H1 (cell line): ENCODE results near the gene DCDC2C. TPM values are rescaled to one million over a fixed set of nuclear protein-coding genes. Genes with fewer than 3 reads are reported as not detected.

Experiments
- CTCF ChIA-PET: fragments of 300-600 bp; sonication (Branson Sonifier 250); formaldehyde crosslinking; loops from one replicate; lab custom pipeline; 2021; ENCODE audit not compliant: partially characterized antibody; lab: Charles Lee
- POLR2A ChIA-PET: fragments of 300-600 bp; sonication (Branson Sonifier 250); formaldehyde crosslinking; loops from one replicate; lab custom pipeline; 2021; ENCODE audit warnings: inconsistent platforms; ENCODE audit not compliant: partially characterized antibody; lab: Charles Lee
- DNase-seq, 2 experiments: peaks; one replicate each; pipeline versions ENCODE4 v3.0.0 to v3.0.0-alpha.2; 2010 to 2022; ENCODE audit warnings: low spot score in 2 of 2, low read depth in 1 of 2, mixed read lengths in 1 of 2
- FAIRE-seq: peaks from 2 replicates; lab custom pipeline; 2011; peaks lifted over from hg19 to GRCh38; lab: Jason Lieb, UNC
- H2AFZ ChIP-seq: 2 replicates; pipeline ENCODE4 v1.8.1; 2012; ENCODE audit warnings: low read length, inconsistent platforms
- H2AK5ac ChIP-seq: 2 replicates; pipeline ENCODE4 v1.6.1; 2013; ENCODE audit warnings: low read depth, low read length
- H2BK120ac ChIP-seq: replicated peaks from 2 replicates; pipeline ENCODE3; 2013; ENCODE audit warnings: low read depth, low read length, inconsistent platforms
- H2BK12ac ChIP-seq: 2 replicates; pipeline ENCODE4 v1.6.1; 2013; ENCODE audit warnings: low read depth, low read length
- H2BK15ac ChIP-seq: 2 replicates; pipeline ENCODE4 v1.6.1; 2013; ENCODE audit warnings: low read length
- H2BK20ac ChIP-seq: 2 replicates; pipeline ENCODE4 v1.6.1; 2013; ENCODE audit warnings: low read length
- H2BK5ac ChIP-seq: 2 replicates; pipeline ENCODE4 v1.6.1; 2013; ENCODE audit warnings: low read depth, low read length
- H3K14ac ChIP-seq: 2 replicates; pipeline ENCODE4 v1.6.1; 2013; ENCODE audit warnings: inconsistent platforms; ENCODE audit not compliant: insufficient read length
- H3K18ac ChIP-seq: 2 replicates; pipeline ENCODE4 v1.6.1; 2013; ENCODE audit warnings: low read length; ENCODE audit errors: extremely low read depth
- H3K23ac ChIP-seq: 2 replicates; pipeline ENCODE4 v1.6.1; 2013; ENCODE audit warnings: inconsistent platforms; ENCODE audit not compliant: insufficient read length
- H3K23me2 ChIP-seq: 2 replicates; pipeline ENCODE4 v1.6.1; 2013; ENCODE audit warnings: low read depth, low read length
- H3K27ac ChIP-seq: 2 replicates; pipeline ENCODE4 v1.6.1; 2011; ENCODE audit warnings: low read depth, low read length, inconsistent platforms
- H3K27me3 ChIP-seq, 4 experiments: replicated peaks in 1 of 4; 1 replicate in 1 of 4; 2 replicates in 3 of 4; pipeline versions ENCODE4 v1.6.1 to v1.8.1; 2011 to 2013; ENCODE audit warnings: low read length in 3 of 4, mild to moderate bottlenecking in 3 of 4, inconsistent platforms in 2 of 4, mixed read lengths in 2 of 4, moderate library complexity in 1 of 4; ENCODE audit not compliant: control insufficient read depth in 3 of 4, insufficient read depth in 3 of 4; ENCODE audit errors: extremely low read depth in 1 of 4
- H3K36me3 ChIP-seq, 4 experiments: 2 replicates each; pipeline versions ENCODE4 v1.6.1 to v1.8.1; 2011 to 2013; ENCODE audit warnings: mild to moderate bottlenecking in 4 of 4, low read length in 3 of 4, moderate library complexity in 2 of 4, control low read depth in 1 of 4, inconsistent platforms in 1 of 4; ENCODE audit not compliant: insufficient read depth in 4 of 4, control insufficient read depth in 2 of 4
- H3K4ac ChIP-seq: replicated peaks from 2 replicates; pipeline ENCODE3; 2013; ENCODE audit warnings: low read length, low read depth, mixed read lengths, inconsistent platforms; ENCODE audit not compliant: insufficient read length
- H3K4me1 ChIP-seq, 4 experiments: replicated peaks in 1 of 4; 1 replicate in 1 of 4; 2 replicates in 3 of 4; pipeline versions ENCODE4 v1.6.1 to v1.8.1; 2011 to 2013; ENCODE audit warnings: low read length in 3 of 4, inconsistent platforms in 2 of 4, mixed read lengths in 1 of 4; ENCODE audit not compliant: insufficient read depth in 4 of 4, control insufficient read depth in 3 of 4
- H3K4me2 ChIP-seq, 2 experiments: 2 replicates each; pipeline versions ENCODE4 v1.6.1 to v1.8.1; 2011 to 2013; ENCODE audit warnings: low read depth in 2 of 2, low read length in 2 of 2, control low read depth in 1 of 2, inconsistent platforms in 1 of 2, mild to moderate bottlenecking in 1 of 2; ENCODE audit not compliant: insufficient read depth in 1 of 2
- H3K4me3 ChIP-seq, 4 experiments: fragments of 200-600, 300-600 bp in 1 of 4; sonication (generic), shearing (Covaris generic), sonication (Bioruptor Twin) in 1 of 4; 2 replicates each; pipeline versions ENCODE4 v1.5.1 to v1.8.1; 2011 to 2016; ENCODE audit warnings: low read length in 4 of 4, low read depth in 3 of 4, control low read depth in 2 of 4, inconsistent platforms in 2 of 4, mild to moderate bottlenecking in 2 of 4, mixed read lengths in 1 of 4, moderate library complexity in 1 of 4; ENCODE audit not compliant: insufficient read depth in 2 of 4; ENCODE audit errors: extremely low read depth in 1 of 4
- H3K56ac ChIP-seq: replicated peaks from 2 replicates; pipeline ENCODE3; 2013; ENCODE audit warnings: low read depth, mild to moderate bottlenecking, mixed read lengths, low read length, inconsistent platforms; ENCODE audit not compliant: insufficient read length
- H3K79me1 ChIP-seq: 2 replicates; pipeline ENCODE4 v1.6.1; 2013; ENCODE audit warnings: low read depth, low read length, control low read depth
- H3K79me2 ChIP-seq, 2 experiments: 2 replicates each; pipeline versions ENCODE4 v1.6.1 to v1.8.1; 2012 to 2013; ENCODE audit warnings: low read length in 2 of 2, mild to moderate bottlenecking in 2 of 2, inconsistent platforms in 1 of 2; ENCODE audit not compliant: insufficient read depth in 2 of 2, control insufficient read depth in 1 of 2
- H3K9ac ChIP-seq, 4 experiments: replicated peaks in 1 of 4; 1 replicate in 1 of 4; 2 replicates in 3 of 4; pipeline versions ENCODE4 v1.6.1 to v1.8.1; 2011 to 2013; ENCODE audit warnings: low read depth in 3 of 4, low read length in 3 of 4, control low read depth in 2 of 4, mild to moderate bottlenecking in 2 of 4, moderate library complexity in 2 of 4, inconsistent platforms in 1 of 4; ENCODE audit errors: extremely low read depth in 1 of 4
- H3K9me3 ChIP-seq, 2 experiments: 2 replicates each; pipeline versions ENCODE4 v1.6.1 to v1.8.1; 2012 to 2013; ENCODE audit warnings: mild to moderate bottlenecking in 2 of 2, moderate library complexity in 2 of 2, control low read depth in 1 of 2, inconsistent platforms in 1 of 2, low read depth in 1 of 2, low read length in 1 of 2, mixed read lengths in 1 of 2; ENCODE audit not compliant: insufficient read depth in 2 of 2
- H4K20me1 ChIP-seq, 2 experiments: replicated peaks in 1 of 2; 2 replicates each; pipeline versions ENCODE3 to v1.8.1; 2011 to 2013; ENCODE audit warnings: inconsistent platforms in 2 of 2, low read length in 2 of 2, mild to moderate bottlenecking in 1 of 2; ENCODE audit not compliant: insufficient read depth in 2 of 2, control insufficient read depth in 1 of 2
- H4K5ac ChIP-seq: 2 replicates; pipeline ENCODE4 v1.6.1; 2013; ENCODE audit warnings: low read length, low read depth, mixed read lengths, inconsistent platforms; ENCODE audit not compliant: insufficient read length
- H4K8ac ChIP-seq: 2 replicates; pipeline ENCODE4 v1.8.0; 2013; ENCODE audit warnings: mild to moderate bottlenecking, moderate library complexity, low read length, inconsistent platforms; ENCODE audit not compliant: insufficient read depth; ENCODE audit errors: extremely low read depth
- H4K91ac ChIP-seq: replicated peaks from 2 replicates; pipeline ENCODE3; 2013; ENCODE audit warnings: low read length, mixed read lengths, inconsistent platforms; ENCODE audit not compliant: insufficient read length
- CEBPB ChIP-seq: IDR thresholded peaks from 2 replicates; pipeline ENCODE4 v1.6.1; 2012; ENCODE audit warnings: low read depth, low read length
- CHD2 ChIP-seq: IDR thresholded peaks from 2 replicates; pipeline ENCODE4 v1.6.1; 2012; ENCODE audit warnings: low read length, improper control_type of control experiment
- EZH2 ChIP-seq: fragments of 200-600 bp; sonication (generic); IDR thresholded peaks from 2 replicates; pipeline ENCODE4 v1.7.1; 2012; ENCODE audit warnings: low read depth, mild to moderate bottlenecking, moderate library complexity, low read length, inconsistent platforms; ENCODE audit not compliant: severe bottlenecking
- KDM1A ChIP-seq: fragments of 200-600, 300-600 bp; sonication (generic); IDR thresholded peaks from 2 replicates; pipeline ENCODE4 v1.7.1; 2016; ENCODE audit warnings: mild to moderate bottlenecking, low read length, borderline replicate concordance
- NRF1 ChIP-seq: IDR thresholded peaks from 2 replicates; pipeline ENCODE4 v1.6.1; 2011; ENCODE audit warnings: mild to moderate bottlenecking, low read depth, low read length, improper control_type of control experiment
- YY1 ChIP-seq: IDR thresholded peaks from 2 replicates; pipeline ENCODE4 v1.6.1; 2011; ENCODE audit warnings: low read depth, mild to moderate bottlenecking, low read length
- WGBS, 2 experiments: shearing (Covaris generic) in 1 of 2; methylation state at CpG; one replicate each; pipeline versions ENCODE4 v1.1.6 to v1.1.7; 2013 to 2015; ENCODE audit warnings: low lambda C conversion rate in 2 of 2, mixed read lengths in 2 of 2, inconsistent platforms in 1 of 2, low coverage in 1 of 2, missing lambda C conversion rate in 1 of 2; ENCODE audit not compliant: insufficient replicate concordance in 2 of 2, insufficient coverage in 1 of 2, insufficient read length in 1 of 2; ENCODE audit errors: extremely low coverage in 1 of 2, missing lambda C conversion rate in 1 of 2; 5-methylcytosine and 5-hydroxymethylcytosine counted together
- polyA plus RNA-seq, 7 experiments: library from polyadenylated mRNA; depleted of rRNA in 3 of 7; stranded (reverse) in 5 of 7; unstranded in 2 of 7; fragments of >200 nt in 5 of 7; fragments of 200-250 nt in 2 of 7; gene quantifications; 1 replicate in 5 of 7; 2 replicates in 1 of 7; 4 replicates in 1 of 7; pipeline versions ENCODE4 v1.2.1 to v1.2.3, GENCODE V29; 2011 to 2013; ENCODE audit warnings: missing spikeins in 2 of 7, mixed read lengths in 2 of 7
- total RNA-seq: library from RNA; stranded (reverse); fragmentation: NEBNext Ultra II Directional; extraction: Animal tissue kit (Norgen Biotek cat#: 25700); gene quantifications from 2 replicates; pipeline ENCODE4 v1.2.1, GENCODE V29; 2021

DCDC2C gene
- total and polyA plus RNA-seq, 2 of the 8 experiments (the other 6 are each of a cell fraction or from before 2014, with no cell fraction given) = 0.50 TPM; not detected in 1

- CTCF ChIA-PET = interaction anchor here (1.0 to 3.4 kb wide), 4 partner anchors 8 to 258 kb away, joined by 3 to 24 read pairs (median 4); no protein-coding TSS in a partner anchor
- no peak overlapping the region for H3K4ac ChIP-seq
- H3K9ac ChIP-seq = no peak overlapping the region
- FAIRE-seq (no peak), DNase-seq (no peak)
- no peaks in the 10 kb centered on the region for H3K36me3 ChIP-seq
- no peak overlapping the region for H4K8ac ChIP-seq
- peaks cover 0 to 8% of the 10 kb centered on the region in 2 experiments; a peak in 1 of 4 replicates for H3K9me3 ChIP-seq
- H4K5ac ChIP-seq = no peak overlapping the region
- H3K79me1 ChIP-seq = no peaks in the 10 kb centered on the region
- H3K18ac ChIP-seq = no peak overlapping the region
- H3K27me3 ChIP-seq = peaks cover 5 to 17% (median 9%) of the 10 kb centered on the region in 4 experiments; a peak in 6 of 7 replicates
- POLR2A ChIA-PET = interaction anchor here (0.7 kb wide), 1 partner anchor 88 kb away, joined by 3 read pairs; no protein-coding TSS in a partner anchor
- no peak overlapping the region for H2BK5ac ChIP-seq
- WGBS, 2 experiments = 96% methylated on average over 5 of the region's 5 CpGs; no CpG with 5 or more reads in 1 of the 2 experiments
- no peak overlapping the region for H3K56ac ChIP-seq
- peaks cover 4% of the 10 kb centered on the region; the same call in 1 of the 2 replicates for H3K23me2 ChIP-seq
- no peak overlapping the region for H3K4me2 ChIP-seq
- H2BK12ac ChIP-seq = no peak overlapping the region
- no peak for TF ChIP-seq KDM1A
- no peak for TF ChIP-seq EZH2
- no peak for TF ChIP-seq NRF1
- no peak for TF ChIP-seq YY1
- TF ChIP-seq CHD2 = no peak
- no peak for TF ChIP-seq CEBPB
- TF ChIP-seq, all 59 proteins: peak for 0
- Histone ChIP-seq H3K4me1 (no peaks in the 10 kb centered on the region; a peak in 3 of 7 replicates), H2BK120ac (no peak overlapping the region), H2BK20ac (no peak overlapping the region), H3K27ac (no peak overlapping the region), H3K79me2 (no peaks in the 10 kb centered on the region), H3K14ac (no peak overlapping the region), H2AFZ (no peak overlapping the region), H2BK15ac (no peak overlapping the region), H3K4me3 (no peak overlapping the region), H2AK5ac (no peak overlapping the region), H4K20me1 (no peaks in the 10 kb centered on the region), H3K23ac (no peak overlapping the region), H4K91ac (no peak overlapping the region)
Observed at GRCh38 chr2:3701071-3701470, 2.3 kb upstream of the DCDC2C start.
